Cardiac muscle cell (in vitro differentiated cells and primary cell): ENCODE measurements around the gene RBM39. TPM values are rescaled to one million over a fixed set of nuclear protein-coding genes. Genes with fewer than 3 reads are reported as not detected.
"Not testable (repeated sequence)": the region's sequence is repeated elsewhere in the genome, so short reads cannot be mapped to it uniquely, and the experiment has no call there.

Experiments
- DNase-seq, 2 donors: peaks; one replicate each; pipeline versions ENCODE4 v3.0.0 to v3.0.0-alpha.2; 2010 to 2017; ENCODE audit warnings: low read depth in 1 of 2, low spot score in 1 of 2
- H3K27ac ChIP-seq: fragments of 200-600 bp; sonication (generic); 2 replicates; pipeline ENCODE4 v1.5.1; 2016
- H3K27me3 ChIP-seq: fragments of 200-600 bp; sonication (generic); 2 replicates; pipeline ENCODE4 v1.6.0; 2016; ENCODE audit warnings: control low read depth
- H3K36me3 ChIP-seq: fragments of 200-600 bp; sonication (generic); 2 replicates; pipeline ENCODE4 v1.5.1; 2016; ENCODE audit warnings: control low read depth
- H3K4me1 ChIP-seq: fragments of 200-600 bp; sonication (generic); 2 replicates; pipeline ENCODE4 v1.8.1; 2017; ENCODE audit warnings: low read depth, mild to moderate bottlenecking, mixed run types
- H3K4me3 ChIP-seq: fragments of 200-600 bp; sonication (generic); 2 replicates; pipeline ENCODE4 v1.5.1; 2016; ENCODE audit warnings: mild to moderate bottlenecking
- H3K9me3 ChIP-seq: fragments of 200-600 bp; sonication (generic); 2 replicates; pipeline ENCODE4 v1.5.1; 2017; ENCODE audit warnings: low read depth, mild to moderate bottlenecking, control low read depth
- CTCF ChIP-seq: IDR thresholded peaks from 2 replicates; pipeline ENCODE4 v1.5.1; 2012; ENCODE audit warnings: low read depth, mild to moderate bottlenecking, low read length
- polyA plus RNA-seq: library from polyadenylated mRNA; unstranded; fragments of >200 nt; fragmentation: Nextera tagmentation; extraction: Ambion mirVana; gene quantifications from 2 replicates; pipeline ENCODE4 v1.2.1, GENCODE V29; 2016
- total RNA-seq: library from RNA; depleted of rRNA; stranded (reverse); fragments of >200 nt; gene quantifications from 2 replicates; pipeline ENCODE4 v1.2.3, GENCODE V29; 2016

The RBM39 gene
- total and polyA plus RNA-seq, 2 experiments from 2014 or later = 202 to 299 TPM

GRCh38 chr20:35695245-35695749 lies 46.8 kb downstream of the RBM39 start:
- H3K27ac ChIP-seq = no peak overlapping the region
- peaks cover 3% of the 10 kb centered on the region for H3K36me3 ChIP-seq
- H3K4me3 ChIP-seq = no peak overlapping the region
- H3K27me3 ChIP-seq = no peaks in the 10 kb centered on the region
- no peaks in the 10 kb centered on the region for H3K9me3 ChIP-seq
- H3K4me1 ChIP-seq = peaks cover 11% of the 10 kb centered on the region
- no peak for DNase-seq
- no peak for TF ChIP-seq CTCF

- peaks cover 3% of the 10 kb centered on the region for H3K36me3 ChIP-seq
- no peaks in the 10 kb centered on the region for H3K27me3 ChIP-seq
- no peak for TF ChIP-seq CTCF
- no peaks in the 10 kb centered on the region for H3K4me1 ChIP-seq
- no peaks in the 10 kb centered on the region for H3K9me3 ChIP-seq
- no peak overlapping the region for H3K4me3 ChIP-seq
- H3K27ac ChIP-seq = no peak overlapping the region
- no peak for DNase-seq
Measured at GRCh38 chr20:35690265-35690664, 51.8 kb downstream of the RBM39 start.

- H3K27me3 ChIP-seq, H3K27ac ChIP-seq, H3K4me1 ChIP-seq, H3K9me3 ChIP-seq, H3K36me3 ChIP-seq, H3K4me3 ChIP-seq: not testable (repeated sequence)
- DNase-seq = peak in 1 of 2 donors; percentile 40
- TF ChIP-seq CTCF = peak; percentile 26
Measured at GRCh38 chr20:35686872-35687271, 55.2 kb downstream of the RBM39 start.

GRCh38 chr20:35685368-35685767 lies 56.7 kb downstream of the RBM39 start:
- not testable (repeated sequence) for H3K4me1 ChIP-seq, DNase-seq, H3K27ac ChIP-seq, H3K9me3 ChIP-seq, H3K4me3 ChIP-seq, H3K36me3 ChIP-seq, H3K27me3 ChIP-seq

- Histone ChIP-seq H3K27me3 (no peaks in the 10 kb centered on the region), H3K4me1 (no peaks in the 10 kb centered on the region), H3K27ac (no peak overlapping the region), H3K4me3 (no peak overlapping the region), H3K36me3 (no peaks in the 10 kb centered on the region), H3K9me3 (no peaks in the 10 kb centered on the region)
- no peak for TF ChIP-seq CTCF
- no peak for DNase-seq
Measured at GRCh38 chr20:35681960-35682359, 60.1 kb downstream of the RBM39 start.

GRCh38 chr20:35680452-35681183 lies 61.4 kb downstream of the RBM39 start:
- DNase-seq = no peak
- no peak for TF ChIP-seq CTCF
- H3K36me3 ChIP-seq = no peaks in the 10 kb centered on the region
- H3K9me3 ChIP-seq = no peaks in the 10 kb centered on the region
- no peak overlapping the region for H3K4me3 ChIP-seq
- no peaks in the 10 kb centered on the region for H3K4me1 ChIP-seq
- H3K27me3 ChIP-seq = no peaks in the 10 kb centered on the region
- H3K27ac ChIP-seq = no peak overlapping the region
